Measurements from ENCODE around the gene GATB.

The GATB gene

DNA sequence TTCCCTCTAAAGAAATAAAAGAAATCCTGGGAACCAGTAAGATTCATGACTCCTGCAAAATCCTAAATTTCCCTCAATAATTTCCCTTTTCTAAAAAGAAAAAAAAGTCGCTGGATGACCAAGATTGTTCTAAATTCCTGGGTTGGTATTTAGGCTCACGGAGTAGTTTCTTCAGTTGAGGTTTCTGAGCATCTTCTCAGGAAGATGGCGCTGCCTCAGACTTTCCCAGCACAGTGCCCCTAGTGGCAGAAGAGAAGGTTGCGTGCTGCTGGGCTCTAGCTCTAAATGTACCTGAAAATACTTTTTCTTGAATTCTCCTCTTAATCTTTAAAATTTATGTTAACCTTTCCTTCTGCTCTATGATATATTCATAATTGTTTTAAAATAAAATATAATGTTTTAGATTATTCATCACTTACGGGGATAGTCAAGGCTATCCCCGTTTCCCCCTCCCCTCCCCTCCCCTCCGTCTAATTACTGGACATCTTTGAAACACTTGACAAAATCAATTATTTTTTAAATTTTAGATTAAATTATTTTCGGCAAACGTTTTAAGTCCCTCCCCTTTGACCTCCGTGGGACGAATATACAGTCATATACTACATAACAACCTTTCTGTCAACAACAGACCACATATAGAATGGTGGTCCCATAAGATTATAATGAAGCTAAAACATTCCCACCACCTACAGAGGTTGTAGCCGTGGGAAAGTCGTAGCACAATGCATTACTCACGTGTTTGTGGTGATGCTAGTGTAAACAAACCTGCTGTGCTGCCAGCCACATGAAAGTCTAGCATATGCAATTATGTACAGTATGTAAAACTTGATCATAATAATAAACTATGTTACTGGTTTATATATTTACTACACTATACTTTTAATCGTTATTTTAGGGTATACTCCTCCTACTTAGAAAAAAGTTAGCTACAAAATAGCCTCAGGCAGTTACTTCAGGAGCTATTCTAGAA lies 41.0 kb upstream of the GATB start:
- TF ChIP-seq, protein P1, sequence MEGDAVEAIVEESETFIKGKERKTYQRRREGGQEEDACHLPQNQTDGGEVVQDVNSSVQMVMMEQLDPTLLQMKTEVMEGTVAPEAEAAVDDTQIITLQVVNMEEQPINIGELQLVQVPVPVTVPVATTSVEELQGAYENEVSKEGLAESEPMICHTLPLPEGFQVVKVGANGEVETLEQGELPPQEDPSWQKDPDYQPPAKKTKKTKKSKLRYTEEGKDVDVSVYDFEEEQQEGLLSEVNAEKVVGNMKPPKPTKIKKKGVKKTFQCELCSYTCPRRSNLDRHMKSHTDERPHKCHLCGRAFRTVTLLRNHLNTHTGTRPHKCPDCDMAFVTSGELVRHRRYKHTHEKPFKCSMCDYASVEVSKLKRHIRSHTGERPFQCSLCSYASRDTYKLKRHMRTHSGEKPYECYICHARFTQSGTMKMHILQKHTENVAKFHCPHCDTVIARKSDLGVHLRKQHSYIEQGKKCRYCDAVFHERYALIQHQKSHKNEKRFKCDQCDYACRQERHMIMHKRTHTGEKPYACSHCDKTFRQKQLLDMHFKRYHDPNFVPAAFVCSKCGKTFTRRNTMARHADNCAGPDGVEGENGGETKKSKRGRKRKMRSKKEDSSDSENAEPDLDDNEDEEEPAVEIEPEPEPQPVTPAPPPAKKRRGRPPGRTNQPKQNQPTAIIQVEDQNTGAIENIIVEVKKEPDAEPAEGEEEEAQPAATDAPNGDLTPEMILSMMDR (IDR thresholded peaks at IDR 0.05; ENCODE audit: low read length), result peak; percentile 84
- TF ChIP-seq EZH2 (IDR thresholded peaks at IDR 0.05; ENCODE audit: borderline replicate concordance, low read length), result no peak
- Histone ChIP-seq H3K9me3 (ENCODE audit: low read length) (no peaks in the 10 kb centered on the region), H3K27me3 (ENCODE audit: insufficient read depth, low read length) (no peaks in the 10 kb centered on the region), H3K4me1 (ENCODE audit: insufficient read depth, low read length, severe bottlenecking) (no peaks in the 10 kb centered on the region), H3K9me2 (ENCODE audit: low read depth, low read length) (no peaks in the 10 kb centered on the region), H3K27ac (ENCODE audit: low read depth, low read length, poor library complexity, severe bottlenecking) (no peak overlapping the region), H3K79me2 (ENCODE audit: insufficient read depth, low read length) (no peaks in the 10 kb centered on the region), H4K20me1 (ENCODE audit: insufficient read depth, low read length) (no peaks in the 10 kb centered on the region), H3K4me3 (ENCODE audit: low read depth, low read length, poor library complexity, severe bottlenecking) (no peak overlapping the region), H3K9ac (ENCODE audit: low read length) (no peak overlapping the region), H3K36me3 (ENCODE audit: insufficient read depth, low read length) (no peaks in the 10 kb centered on the region), H3K4me2 (ENCODE audit: low read length) (no peak overlapping the region), H3F3A (ENCODE audit: insufficient read depth, low read length) (no peaks in the 10 kb centered on the region), H2AFZ (ENCODE audit: low read length) (no peak overlapping the region)

DNA sequence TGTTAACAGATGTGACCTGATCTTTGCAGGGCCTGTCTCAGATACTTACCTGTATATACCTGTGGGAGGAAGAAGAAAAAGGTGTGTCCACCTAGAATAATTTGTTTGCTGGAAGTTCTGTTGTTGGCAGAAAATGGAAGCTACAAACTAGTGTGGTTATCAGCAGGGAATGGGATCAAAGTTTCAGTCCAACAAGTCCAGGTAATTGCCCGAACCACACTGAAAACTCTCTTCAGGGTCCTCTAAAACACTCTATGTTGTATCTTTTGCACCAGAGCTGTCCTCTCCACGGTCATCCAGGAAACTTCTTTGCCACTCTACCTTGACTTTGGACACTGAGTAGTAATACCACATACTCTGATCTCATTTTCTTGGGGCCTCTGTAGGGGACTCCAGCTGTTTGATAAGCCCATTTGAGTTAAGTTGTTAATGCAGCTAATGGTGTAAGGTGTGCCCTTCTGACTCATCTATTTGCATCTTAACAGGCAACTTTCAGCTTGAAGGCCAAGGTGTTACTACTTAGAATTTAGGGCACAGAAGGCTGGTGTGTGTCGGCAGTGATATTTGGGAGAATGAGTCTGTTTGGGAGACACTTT lies 38.7 kb upstream of the GATB start:
- no peak overlapping the region for H3K4me2 ChIP-seq (ENCODE audit: low read length)
- H2AFZ ChIP-seq (ENCODE audit: low read length), result no peak overlapping the region

GRCh38 chr4:151798678-151799416 lies 38.0 kb upstream of the GATB start:
- no peak overlapping the region for H2AFZ ChIP-seq (ENCODE audit: low read length)
- no peaks in the 10 kb centered on the region for H3K36me3 ChIP-seq (ENCODE audit: insufficient read depth, low read length)
- no peaks in the 10 kb centered on the region for H3F3A ChIP-seq (ENCODE audit: insufficient read depth, low read length)
- no peaks in the 10 kb centered on the region for H3K9me2 ChIP-seq (ENCODE audit: low read depth, low read length)
- H3K4me3 ChIP-seq (ENCODE audit: low read depth, low read length, poor library complexity, severe bottlenecking), result no peak overlapping the region
- no peak overlapping the region for H3K9ac ChIP-seq (ENCODE audit: low read length)
- H3K27ac ChIP-seq (ENCODE audit: low read depth, low read length, poor library complexity, severe bottlenecking), result no peak overlapping the region
- H3K4me1 ChIP-seq (ENCODE audit: insufficient read depth, low read length, severe bottlenecking), result no peaks in the 10 kb centered on the region
- H3K4me2 ChIP-seq (ENCODE audit: low read length), result no peak overlapping the region
- H4K20me1 ChIP-seq (ENCODE audit: insufficient read depth, low read length), result no peaks in the 10 kb centered on the region
- H3K9me3 ChIP-seq (ENCODE audit: low read length), result no peaks in the 10 kb centered on the region
- no peaks in the 10 kb centered on the region for H3K27me3 ChIP-seq (ENCODE audit: insufficient read depth, low read length)
- TF ChIP-seq EZH2 (IDR thresholded peaks at IDR 0.05; ENCODE audit: borderline replicate concordance, low read length), result no peak
- H3K79me2 ChIP-seq (ENCODE audit: insufficient read depth, low read length), result no peaks in the 10 kb centered on the region

More for the DNA sequence above, 38.7 kb upstream of the GATB start:
- no peaks in the 10 kb centered on the region for H3K9me2 ChIP-seq (ENCODE audit: low read depth, low read length)
- no peaks in the 10 kb centered on the region for H3K27me3 ChIP-seq (ENCODE audit: insufficient read depth, low read length)
- no peak for TF ChIP-seq EZH2 (IDR thresholded peaks at IDR 0.05; ENCODE audit: borderline replicate concordance, low read length)
- TF ChIP-seq, protein P1 (IDR thresholded peaks at IDR 0.05; ENCODE audit: low read length), result no peak
- no peaks in the 10 kb centered on the region for H3K36me3 ChIP-seq (ENCODE audit: insufficient read depth, low read length)
- no peak overlapping the region for H3K27ac ChIP-seq (ENCODE audit: low read depth, low read length, poor library complexity, severe bottlenecking)
- no peaks in the 10 kb centered on the region for H3F3A ChIP-seq (ENCODE audit: insufficient read depth, low read length)
- no peaks in the 10 kb centered on the region for H3K4me1 ChIP-seq (ENCODE audit: insufficient read depth, low read length, severe bottlenecking)
- no peak overlapping the region for H3K4me3 ChIP-seq (ENCODE audit: low read depth, low read length, poor library complexity, severe bottlenecking)
- no peaks in the 10 kb centered on the region for H3K9me3 ChIP-seq (ENCODE audit: low read length)
- no peaks in the 10 kb centered on the region for H3K79me2 ChIP-seq (ENCODE audit: insufficient read depth, low read length)
- no peaks in the 10 kb centered on the region for H4K20me1 ChIP-seq (ENCODE audit: insufficient read depth, low read length)
- H3K9ac ChIP-seq (ENCODE audit: low read length), result no peak overlapping the region
